Measurements from ENCODE around the gene EI24. TPM values are rescaled to one million over a fixed set of nuclear protein-coding genes. Genes with fewer than 3 reads are reported as not detected.

The EI24 gene
- total RNA-seq: 10 to 100 TPM; 59.8 to 88.5 (median 76.1) TPM

DNA sequence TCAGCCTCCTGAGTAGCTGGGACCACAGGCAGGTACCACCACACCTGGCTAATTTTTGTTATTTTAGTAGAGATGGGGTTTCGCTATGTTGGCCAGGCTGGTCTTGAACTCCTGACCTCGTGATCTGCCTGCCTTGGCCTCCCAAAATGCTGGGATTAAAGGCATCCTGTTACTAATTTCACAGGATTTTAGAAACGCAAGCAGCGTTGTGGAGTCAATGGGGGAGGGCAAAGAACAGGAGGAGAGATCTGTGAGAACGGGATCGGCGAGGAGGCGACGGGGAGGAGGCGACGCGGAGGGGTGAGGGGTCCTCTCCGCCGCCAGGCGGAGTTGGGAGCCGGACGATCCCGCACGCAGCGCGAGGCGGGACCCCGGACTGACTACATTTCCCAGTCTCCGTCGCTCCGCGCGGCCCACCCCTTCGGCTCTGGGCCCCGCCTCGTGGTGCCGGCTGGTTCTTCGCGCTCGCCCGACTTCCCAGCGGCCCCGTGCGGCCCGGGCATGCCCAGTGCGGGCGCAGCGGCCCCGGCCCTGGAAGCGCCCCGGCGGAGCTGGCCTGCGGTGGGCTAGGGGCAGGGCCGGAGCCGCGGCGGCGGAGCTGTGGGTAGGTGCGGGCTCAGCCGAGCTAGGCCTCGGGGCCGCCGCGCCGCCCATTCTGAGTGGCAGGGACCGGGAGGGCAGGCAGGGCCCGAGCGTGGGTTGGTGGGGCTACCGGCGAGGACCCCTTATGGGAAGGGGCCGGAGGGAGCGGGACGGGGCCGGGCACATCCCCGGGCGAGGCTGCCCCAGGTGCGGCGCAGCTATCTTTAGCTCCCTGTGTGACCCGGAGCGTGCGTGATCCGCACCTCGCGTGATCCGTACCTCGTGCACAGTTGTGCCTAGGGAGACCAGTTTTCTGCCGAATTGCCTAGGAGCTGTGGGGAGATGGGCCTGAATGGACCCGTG, at the start of gene EI24:
EI24 (plus strand) TSS at position 508 of the 945 bp plus-strand sequence. CDS start 3,051 bp downstream, outside the sequence.
- Histone ChIP-seq H3K27ac (peak within 1 kb of the TSS; percentile 69 to 96 (median 88)), H3K9me3 (no peaks in the 10 kb centered on the region), H3K4me1 (peaks cover 0 to 30% (median 12%) of the 10 kb centered on the region in 4 donors), H3K27me3 (no peaks in the 10 kb centered on the region), H3K36me3 (peaks cover 0 to 17% (median 3%) of the 10 kb centered on the region in 3 donors), H3K4me3 (peak within 1 kb of the TSS; percentile 79 to 100 (median 94))
- TF ChIP-seq EP300 (IDR thresholded peaks at IDR 0.05) (peak; percentile 22 to 66), POLR2A (IDR thresholded peaks at IDR 0.05) (peak; percentile 76)
- TF ChIP-seq, protein P1, sequence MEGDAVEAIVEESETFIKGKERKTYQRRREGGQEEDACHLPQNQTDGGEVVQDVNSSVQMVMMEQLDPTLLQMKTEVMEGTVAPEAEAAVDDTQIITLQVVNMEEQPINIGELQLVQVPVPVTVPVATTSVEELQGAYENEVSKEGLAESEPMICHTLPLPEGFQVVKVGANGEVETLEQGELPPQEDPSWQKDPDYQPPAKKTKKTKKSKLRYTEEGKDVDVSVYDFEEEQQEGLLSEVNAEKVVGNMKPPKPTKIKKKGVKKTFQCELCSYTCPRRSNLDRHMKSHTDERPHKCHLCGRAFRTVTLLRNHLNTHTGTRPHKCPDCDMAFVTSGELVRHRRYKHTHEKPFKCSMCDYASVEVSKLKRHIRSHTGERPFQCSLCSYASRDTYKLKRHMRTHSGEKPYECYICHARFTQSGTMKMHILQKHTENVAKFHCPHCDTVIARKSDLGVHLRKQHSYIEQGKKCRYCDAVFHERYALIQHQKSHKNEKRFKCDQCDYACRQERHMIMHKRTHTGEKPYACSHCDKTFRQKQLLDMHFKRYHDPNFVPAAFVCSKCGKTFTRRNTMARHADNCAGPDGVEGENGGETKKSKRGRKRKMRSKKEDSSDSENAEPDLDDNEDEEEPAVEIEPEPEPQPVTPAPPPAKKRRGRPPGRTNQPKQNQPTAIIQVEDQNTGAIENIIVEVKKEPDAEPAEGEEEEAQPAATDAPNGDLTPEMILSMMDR (IDR thresholded peaks at IDR 0.05): peak; percentile 50 to 89 (median 79)
- peak; percentile 77 to 79 for DNase-seq (ENCODE audit: low spot score in 2 of 2)
- WGBS, 2 donors: 2 to 3% methylated on average over 27 to 29 of the region's 83 CpGs

DNA sequence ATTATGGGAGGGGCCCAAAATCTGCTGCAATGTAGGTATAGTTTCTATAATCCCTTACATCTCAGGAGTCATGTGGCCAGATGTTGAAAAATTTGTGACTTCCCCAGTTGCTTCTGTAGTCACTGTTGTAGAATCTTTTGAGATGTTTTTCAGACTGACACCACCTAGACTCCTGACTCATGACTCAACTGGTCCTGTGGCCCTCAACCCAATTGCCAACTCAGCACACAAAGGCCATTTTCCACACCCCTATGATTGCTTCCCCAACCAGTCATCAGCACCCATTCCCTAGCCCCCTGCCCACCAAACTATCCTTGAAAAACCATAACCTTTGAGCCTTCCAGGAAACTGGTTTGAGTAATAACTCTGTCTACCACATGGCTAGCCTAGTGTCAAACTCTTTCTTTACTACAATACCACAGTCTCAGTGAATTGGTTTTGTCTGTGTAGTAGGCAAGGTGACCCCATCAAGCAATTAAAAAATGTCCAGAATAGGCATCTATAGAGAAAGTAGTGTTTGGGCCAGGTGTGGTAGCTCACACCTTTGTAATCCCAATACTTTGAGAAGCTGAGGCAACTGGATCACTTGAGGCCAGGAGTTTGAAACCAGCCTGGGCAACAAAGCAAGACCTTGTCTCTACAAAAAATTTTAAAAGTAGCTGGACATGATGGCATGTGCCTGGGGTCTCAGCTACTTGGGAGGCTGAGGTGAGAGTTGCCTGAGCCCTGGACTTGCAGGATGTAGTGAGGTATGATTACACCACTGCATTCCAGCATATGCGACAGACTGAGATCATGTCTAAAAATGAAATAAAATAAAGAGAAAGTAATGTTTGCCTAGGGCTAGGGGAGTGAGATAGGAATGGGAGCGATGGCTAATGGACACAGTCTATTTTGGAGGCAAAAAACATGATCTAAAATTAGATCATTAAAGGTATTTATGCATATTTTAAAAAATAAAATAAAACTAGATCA, 49.1 kb upstream of the EI24 start:
- peaks cover 0 to 10% (median 0%) of the 10 kb centered on the region in 4 donors for H3K4me1 ChIP-seq
- DNase-seq (ENCODE audit: low spot score in 2 of 2): no peak
- 93 to 96% methylated on average over 2 of the region's 2 CpGs for WGBS, 2 donors
- H3K4me3 ChIP-seq: no peak overlapping the region
- H3K36me3 ChIP-seq: no peaks in the 10 kb centered on the region
- no peak overlapping the region for H3K27ac ChIP-seq
- H3K9me3 ChIP-seq: no peaks in the 10 kb centered on the region
- no peaks in the 10 kb centered on the region for H3K27me3 ChIP-seq
- TF ChIP-seq EP300 (IDR thresholded peaks at IDR 0.05) (no peak), POLR2A (IDR thresholded peaks at IDR 0.05) (no peak)
- TF ChIP-seq, protein P1 (IDR thresholded peaks at IDR 0.05): no peak

DNA sequence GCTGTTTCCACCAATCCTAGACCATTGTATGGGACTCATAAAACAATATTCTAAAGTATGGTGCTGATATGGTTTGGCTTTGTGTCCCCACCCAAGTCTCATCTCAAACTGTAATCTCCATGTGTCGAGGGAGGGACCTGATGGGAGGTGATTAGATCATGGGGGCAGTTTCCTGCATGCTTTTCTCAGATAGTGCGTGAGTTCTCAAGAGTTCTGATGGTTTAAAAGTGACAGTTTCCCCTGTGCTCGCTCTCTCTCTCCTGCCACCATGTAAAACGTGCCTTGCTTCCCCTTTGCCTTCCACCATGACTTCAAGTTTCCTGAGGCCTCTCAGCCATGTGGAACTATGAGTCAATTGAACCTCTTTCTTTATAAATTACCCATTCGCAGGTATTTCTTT, 44.0 kb upstream of the EI24 start:
- DNase-seq (ENCODE audit: low spot score in 2 of 2): no peak
- H3K27ac ChIP-seq: no peak overlapping the region
- TF ChIP-seq, protein P1 (IDR thresholded peaks at IDR 0.05): no peak
- TF ChIP-seq EP300 (IDR thresholded peaks at IDR 0.05) (no peak), POLR2A (IDR thresholded peaks at IDR 0.05) (no peak)
- no peaks in the 10 kb centered on the region for H3K27me3 ChIP-seq
- H3K4me1 ChIP-seq: no peaks in the 10 kb centered on the region
- no peaks in the 10 kb centered on the region for H3K9me3 ChIP-seq
- 75 to 83% methylated on average over 5 of the region's 5 CpGs for WGBS, 2 donors
- H3K4me3 ChIP-seq: no peak overlapping the region
- H3K36me3 ChIP-seq: no peaks in the 10 kb centered on the region

DNA sequence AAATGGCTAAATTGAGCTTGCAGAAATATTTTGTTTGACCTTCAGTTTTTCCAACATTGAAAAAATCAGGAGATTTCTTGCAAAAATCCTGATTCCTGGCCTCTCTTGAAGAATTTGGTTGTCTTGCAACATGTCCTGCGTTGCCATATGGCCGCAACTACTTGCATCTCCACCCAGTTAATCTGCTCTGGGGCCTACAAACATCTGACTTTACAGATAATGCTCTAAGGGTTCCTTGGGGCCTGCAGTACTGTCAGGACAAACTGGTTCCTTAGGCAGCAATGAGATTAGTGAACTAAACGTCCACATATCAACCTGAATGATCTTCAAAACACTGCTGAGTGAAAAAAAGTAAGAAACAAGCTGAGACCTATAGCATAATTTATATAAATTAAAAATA, 36.6 kb upstream of the EI24 start:
- no peak for DNase-seq (ENCODE audit: low spot score in 2 of 2)
- no peaks in the 10 kb centered on the region for H3K9me3 ChIP-seq
- no peaks in the 10 kb centered on the region for H3K27me3 ChIP-seq
- 73 to 80% methylated on average over 3 of the region's 3 CpGs for WGBS, 2 donors
- TF ChIP-seq EP300 (IDR thresholded peaks at IDR 0.05) (no peak), POLR2A (IDR thresholded peaks at IDR 0.05) (no peak)
- TF ChIP-seq, protein P1 (IDR thresholded peaks at IDR 0.05): no peak
- H3K27ac ChIP-seq: no peak overlapping the region
- no peak overlapping the region for H3K4me3 ChIP-seq
- H3K36me3 ChIP-seq: no peaks in the 10 kb centered on the region
- H3K4me1 ChIP-seq: no peaks in the 10 kb centered on the region

Measured in tibial nerve (tissue), 4 donors.